Measurements from ENCODE around the gene HNRNPUL1. TPM values are rescaled to one million over a fixed set of nuclear protein-coding genes. Genes with fewer than 3 reads are reported as not detected.

The HNRNPUL1 gene
- total RNA-seq, 1 donor from 2014 or later, result 116 TPM

DNA sequence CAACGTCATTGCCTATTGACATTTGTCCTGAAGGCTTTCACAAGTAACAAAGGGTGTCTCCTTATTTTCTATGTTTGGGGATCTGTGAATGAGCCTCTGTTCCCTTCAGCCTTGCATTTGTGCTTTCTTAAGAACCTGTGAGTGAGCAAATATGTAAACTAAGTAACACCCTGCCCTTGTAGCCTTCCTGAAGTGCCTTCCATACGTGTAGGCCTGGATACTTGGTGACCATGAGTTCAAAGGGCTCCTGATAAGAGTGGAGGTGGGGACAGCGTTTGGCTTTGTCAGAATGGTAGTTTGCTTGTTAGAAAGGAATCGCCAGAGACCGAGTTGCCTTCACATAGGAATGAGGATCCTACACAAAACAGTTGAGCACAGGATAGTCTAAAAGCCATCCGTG is 31.3 kb downstream of the HNRNPUL1 start:
- TF ChIP-seq POLR2AphosphoS5 (IDR thresholded peaks at IDR 0.05; ENCODE audit: insufficient read depth in 1 of 2, low read depth in 1 of 2) (no peak), POLR2A (IDR thresholded peaks at IDR 0.05) (no peak)
- TF ChIP-seq, protein P1, sequence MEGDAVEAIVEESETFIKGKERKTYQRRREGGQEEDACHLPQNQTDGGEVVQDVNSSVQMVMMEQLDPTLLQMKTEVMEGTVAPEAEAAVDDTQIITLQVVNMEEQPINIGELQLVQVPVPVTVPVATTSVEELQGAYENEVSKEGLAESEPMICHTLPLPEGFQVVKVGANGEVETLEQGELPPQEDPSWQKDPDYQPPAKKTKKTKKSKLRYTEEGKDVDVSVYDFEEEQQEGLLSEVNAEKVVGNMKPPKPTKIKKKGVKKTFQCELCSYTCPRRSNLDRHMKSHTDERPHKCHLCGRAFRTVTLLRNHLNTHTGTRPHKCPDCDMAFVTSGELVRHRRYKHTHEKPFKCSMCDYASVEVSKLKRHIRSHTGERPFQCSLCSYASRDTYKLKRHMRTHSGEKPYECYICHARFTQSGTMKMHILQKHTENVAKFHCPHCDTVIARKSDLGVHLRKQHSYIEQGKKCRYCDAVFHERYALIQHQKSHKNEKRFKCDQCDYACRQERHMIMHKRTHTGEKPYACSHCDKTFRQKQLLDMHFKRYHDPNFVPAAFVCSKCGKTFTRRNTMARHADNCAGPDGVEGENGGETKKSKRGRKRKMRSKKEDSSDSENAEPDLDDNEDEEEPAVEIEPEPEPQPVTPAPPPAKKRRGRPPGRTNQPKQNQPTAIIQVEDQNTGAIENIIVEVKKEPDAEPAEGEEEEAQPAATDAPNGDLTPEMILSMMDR (IDR thresholded peaks at IDR 0.05), result no peak
- H3K36me3 ChIP-seq, result peaks cover 9 to 62% of the 10 kb centered on the region in 2 donors
- intact Hi-C loops (cut with DNase I), result no loop called here
- DNase-seq (ENCODE audit: extremely low spot score in 2 of 2), result no peak
- H3K4me3 ChIP-seq, result no peak overlapping the region
- H3K4me1 ChIP-seq, result peaks cover 47% of the 10 kb centered on the region
- no peaks in the 10 kb centered on the region for H3K9me3 ChIP-seq
- peak overlapping the region; percentile 69 for H3K27ac ChIP-seq
- H3K27me3 ChIP-seq, result no peaks in the 10 kb centered on the region

DNA sequence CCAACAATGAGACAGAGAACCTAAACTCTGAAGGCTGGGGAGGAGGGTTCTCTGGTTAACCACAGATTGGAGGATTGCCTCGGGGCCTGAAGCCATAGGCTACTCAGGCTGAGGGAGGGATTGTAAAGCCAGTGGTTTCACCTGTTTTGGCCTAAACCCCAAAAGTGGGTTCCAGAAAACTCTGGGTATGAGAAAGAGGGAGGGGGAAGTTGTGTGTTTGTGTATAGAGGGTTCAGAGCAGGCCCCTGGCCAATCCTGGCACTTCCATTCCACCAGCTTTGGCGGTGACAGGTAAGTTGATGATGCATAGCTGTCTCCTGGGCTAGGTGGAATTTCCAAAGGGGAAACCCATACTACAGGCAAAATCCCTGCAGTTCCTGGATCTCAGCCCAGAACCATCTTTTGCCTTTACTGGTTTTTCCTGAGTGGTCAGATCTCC is 32.3 kb downstream of the HNRNPUL1 start:
- DNase-seq (ENCODE audit: extremely low spot score in 2 of 2), result no peak
- no peak overlapping the region for H3K4me3 ChIP-seq
- TF ChIP-seq, protein P1 (IDR thresholded peaks at IDR 0.05), result no peak
- TF ChIP-seq POLR2A (IDR thresholded peaks at IDR 0.05) (no peak), POLR2AphosphoS5 (IDR thresholded peaks at IDR 0.05; ENCODE audit: insufficient read depth in 1 of 2, low read depth in 1 of 2) (no peak)
- peaks cover 49% of the 10 kb centered on the region for H3K4me1 ChIP-seq
- no peaks in the 10 kb centered on the region for H3K9me3 ChIP-seq
- H3K27me3 ChIP-seq, result no peaks in the 10 kb centered on the region
- intact Hi-C loops (cut with DNase I), result no loop called here
- H3K27ac ChIP-seq, result peak overlapping the region; percentile 69
- H3K36me3 ChIP-seq, result peaks cover 9 to 60% of the 10 kb centered on the region in 2 donors

DNA sequence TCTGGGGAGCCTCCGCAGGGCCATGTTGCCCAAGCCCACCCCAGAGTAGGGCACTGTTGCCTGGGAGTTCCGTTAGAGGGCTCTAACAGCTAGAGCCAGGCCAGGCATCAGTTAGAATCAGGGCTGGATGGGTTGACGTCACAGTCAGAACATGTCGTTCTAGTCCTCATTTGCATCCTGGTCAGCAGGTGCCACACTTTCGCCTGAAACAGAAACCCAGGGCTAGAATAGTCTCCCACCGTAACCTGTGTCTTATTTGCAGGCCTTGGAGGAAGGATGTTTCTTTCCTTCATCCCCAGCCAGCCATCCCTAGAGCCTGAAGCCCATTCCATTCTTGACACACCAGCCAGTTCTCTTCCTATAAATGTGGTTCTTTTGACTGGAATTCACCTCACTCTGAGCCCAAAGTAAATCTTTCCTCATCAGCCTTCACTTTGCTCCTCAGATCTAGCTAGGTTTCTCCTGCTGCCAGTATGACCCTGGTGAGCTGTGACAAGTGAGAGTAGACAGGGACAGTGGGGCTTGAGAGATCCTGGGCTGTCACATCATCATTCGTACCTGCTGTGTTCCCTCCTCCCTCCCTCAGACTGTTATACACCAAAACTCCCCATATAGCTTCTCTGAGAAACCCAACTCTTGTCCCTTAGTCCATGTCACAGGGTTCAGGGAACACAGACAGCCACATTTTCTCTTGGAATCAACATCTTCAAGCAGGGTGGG is 33.6 kb downstream of the HNRNPUL1 start:
- H3K27me3 ChIP-seq, result no peaks in the 10 kb centered on the region
- H3K27ac ChIP-seq, result peak overlapping the region; percentile 69
- H3K4me1 ChIP-seq, result peaks cover 49% of the 10 kb centered on the region
- TF ChIP-seq, protein P1 (IDR thresholded peaks at IDR 0.05), result no peak
- TF ChIP-seq POLR2A (IDR thresholded peaks at IDR 0.05), result no peak
- no peak for TF ChIP-seq POLR2AphosphoS5 (IDR thresholded peaks at IDR 0.05; ENCODE audit: insufficient read depth in 1 of 2, low read depth in 1 of 2)
- no peak for DNase-seq (ENCODE audit: extremely low spot score in 2 of 2)
- no peak overlapping the region for H3K4me3 ChIP-seq
- H3K9me3 ChIP-seq, result no peaks in the 10 kb centered on the region
- peaks cover under 1 to 60% of the 10 kb centered on the region in 2 donors for H3K36me3 ChIP-seq
- intact Hi-C loops (cut with DNase I), result no loop called here

DNA sequence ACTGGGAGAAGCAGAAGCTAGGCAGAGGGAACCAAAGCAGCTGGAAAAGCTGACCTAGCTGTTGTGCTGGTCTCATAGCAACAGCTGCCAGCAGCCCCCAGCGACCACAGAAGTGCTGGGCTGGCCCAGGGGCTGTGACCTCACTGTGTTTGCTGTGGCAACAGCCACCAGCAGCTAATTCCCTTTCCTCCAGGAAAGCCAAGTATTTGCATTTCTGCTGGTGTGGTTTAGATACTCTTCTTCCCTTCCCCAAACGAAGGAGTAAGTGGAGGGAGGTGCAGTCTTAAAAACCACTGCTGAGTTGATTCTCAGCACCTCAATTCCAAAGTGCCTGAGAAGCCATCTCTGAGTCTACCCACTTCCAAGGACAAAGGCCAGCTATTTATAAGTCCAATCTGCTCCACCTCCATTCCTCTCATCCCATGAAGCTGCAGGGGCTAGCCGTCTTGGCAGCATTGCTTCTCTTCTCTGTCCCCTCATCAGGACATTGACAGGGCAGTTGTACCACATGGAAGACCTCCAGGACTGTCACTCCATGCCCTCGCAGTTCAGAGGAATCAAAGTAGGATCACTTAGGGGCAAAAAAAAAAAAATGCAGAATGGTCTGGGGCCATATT is 34.3 kb downstream of the HNRNPUL1 start:
- Histone ChIP-seq H3K27ac (peak overlapping the region; percentile 69), H3K4me3 (no peak overlapping the region), H3K27me3 (no peaks in the 10 kb centered on the region), H3K36me3 (peaks cover 0 to 60% of the 10 kb centered on the region in 2 donors), H3K9me3 (no peaks in the 10 kb centered on the region), H3K4me1 (peaks cover 49% of the 10 kb centered on the region)
- TF ChIP-seq POLR2AphosphoS5 (IDR thresholded peaks at IDR 0.05; ENCODE audit: insufficient read depth in 1 of 2, low read depth in 1 of 2), result peak in 1 of 2 donors; percentile 34
- TF ChIP-seq, protein P1 (IDR thresholded peaks at IDR 0.05), result no peak
- intact Hi-C loops (cut with DNase I), result no loop called here
- DNase-seq (ENCODE audit: extremely low spot score in 2 of 2), result no peak

Data from vagina (tissue), 2 donors.